Liver (tissue), 9 donors: ENCODE data around the gene ANO10. TPM values are rescaled to one million over a fixed set of nuclear protein-coding genes. Genes with fewer than 3 reads are reported as not detected.

Experiments
- DNase-seq: peaks from one replicate; pipeline ENCODE4 v3.0.0-alpha.2; 2017; ENCODE audit warnings: low spot score
- H3K27ac ChIP-seq, 2 donors: one replicate each; pipeline ENCODE4 v1.7.0; 2013; ENCODE audit warnings: inconsistent platforms in 2 of 2, low read length in 2 of 2, control low read depth in 1 of 2, low read depth in 1 of 2, mild to moderate bottlenecking in 1 of 2
- H3K27me3 ChIP-seq, 4 donors: one replicate each; pipeline versions ENCODE4 v1.6.1 to v1.7.0; 2013; ENCODE audit warnings: low read length in 3 of 4, inconsistent platforms in 1 of 4, mild to moderate bottlenecking in 1 of 4, moderate library complexity in 1 of 4; ENCODE audit not compliant: control insufficient read depth in 4 of 4, insufficient read depth in 4 of 4
- H3K36me3 ChIP-seq, 4 donors: one replicate each; pipeline versions ENCODE4 v1.6.1 to v1.7.0; 2013; ENCODE audit warnings: low read length in 3 of 4, mild to moderate bottlenecking in 3 of 4, low read depth in 1 of 4, moderate library complexity in 1 of 4; ENCODE audit not compliant: control insufficient read depth in 4 of 4, insufficient read depth in 3 of 4
- H3K4me1 ChIP-seq, 4 donors: one replicate each; pipeline versions ENCODE4 v1.6.1 to v1.7.0; 2013; ENCODE audit warnings: low read length in 3 of 4, mild to moderate bottlenecking in 3 of 4, moderate library complexity in 1 of 4; ENCODE audit not compliant: control insufficient read depth in 4 of 4, insufficient read depth in 4 of 4
- H3K4me3 ChIP-seq, 3 donors: one replicate each; pipeline versions ENCODE4 v1.6.1 to v1.7.0; 2013; ENCODE audit warnings: low read length in 3 of 3, control low read depth in 1 of 3, low read depth in 1 of 3, mild to moderate bottlenecking in 1 of 3
- H3K9ac ChIP-seq, 2 donors: one replicate each; pipeline ENCODE4 v1.7.0; 2013; ENCODE audit warnings: low read length in 2 of 2, mild to moderate bottlenecking in 2 of 2, moderate library complexity in 2 of 2, control low read depth in 1 of 2, low read depth in 1 of 2
- H3K9me3 ChIP-seq, 4 donors: one replicate each; pipeline versions ENCODE4 v1.6.1 to v1.7.0; 2013; ENCODE audit warnings: low read length in 3 of 4; ENCODE audit not compliant: control insufficient read depth in 4 of 4
- ATF3 ChIP-seq: IDR thresholded peaks from 2 replicates; pipeline ENCODE4 v1.6.1; 2016; ENCODE audit warnings: antibody characterized with exemption
- FOXA1 ChIP-seq: IDR thresholded peaks from 2 replicates; pipeline ENCODE4 v1.6.1; 2016; ENCODE audit warnings: antibody characterized with exemption
- FOXA2 ChIP-seq: IDR thresholded peaks from 2 replicates; pipeline ENCODE4 v1.6.1; 2016; ENCODE audit warnings: antibody characterized with exemption
- GABPA ChIP-seq, 2 donors: IDR thresholded peaks in 1 of 2; conservative IDR thresholded peaks in 1 of 2; 2 replicates each; pipeline ENCODE4 v1.6.1; 2016; ENCODE audit warnings: antibody characterized with exemption in 2 of 2, mild to moderate bottlenecking in 1 of 2, moderate library complexity in 1 of 2
- HNF4A ChIP-seq, 2 donors: conservative IDR thresholded peaks; 2 replicates each; pipeline ENCODE4 v1.6.1; 2016; ENCODE audit warnings: antibody characterized with exemption in 2 of 2, mild to moderate bottlenecking in 2 of 2
- HNF4G ChIP-seq: IDR thresholded peaks from 2 replicates; pipeline ENCODE4 v1.6.1; 2016; ENCODE audit warnings: antibody characterized with exemption
- JUND ChIP-seq, 2 donors: IDR thresholded peaks; 2 replicates each; pipeline ENCODE4 v1.6.1; 2016; ENCODE audit warnings: antibody characterized with exemption in 2 of 2
- NR2F2 ChIP-seq: IDR thresholded peaks from 2 replicates; pipeline ENCODE4 v1.6.1; 2016; ENCODE audit warnings: antibody characterized with exemption
- RAD21 ChIP-seq, 2 donors: IDR thresholded peaks; 2 replicates each; pipeline ENCODE4 v1.6.1; 2016; ENCODE audit warnings: antibody characterized with exemption in 2 of 2, mild to moderate bottlenecking in 2 of 2
- REST ChIP-seq: IDR thresholded peaks from 2 replicates; pipeline ENCODE4 v1.6.1; 2016; ENCODE audit warnings: antibody characterized with exemption, mild to moderate bottlenecking
- RXRA ChIP-seq, 2 donors: IDR thresholded peaks; 2 replicates each; pipeline ENCODE4 v1.6.1; 2017 to 2018; ENCODE audit warnings: antibody characterized with exemption in 2 of 2, mild to moderate bottlenecking in 1 of 2
- SP1 ChIP-seq: IDR thresholded peaks from 2 replicates; pipeline ENCODE4 v1.6.1; 2018; ENCODE audit warnings: antibody characterized with exemption, mild to moderate bottlenecking
- TAF1 ChIP-seq: conservative IDR thresholded peaks from 2 replicates; pipeline ENCODE4 v1.6.1; 2016; ENCODE audit warnings: antibody characterized with exemption, mild to moderate bottlenecking
- YY1 ChIP-seq: IDR thresholded peaks from 2 replicates; pipeline ENCODE4 v1.6.1; 2016; ENCODE audit warnings: antibody characterized with exemption, mild to moderate bottlenecking
- ZBTB33 ChIP-seq: IDR thresholded peaks from 2 replicates; pipeline ENCODE4 v1.6.1; 2016; ENCODE audit warnings: antibody characterized with exemption
- WGBS: extraction: QIAGEN DNeasy Blood & Tissue Kit; methylation state at CpG from one replicate; pipeline ENCODE4 v1.1.7; 2013; 5-methylcytosine and 5-hydroxymethylcytosine counted together
- polyA plus RNA-seq, 2 donors: library from polyadenylated mRNA; stranded (reverse) in 1 of 2; unstranded in 1 of 2; fragments of 200-250 nt in 1 of 2; fragments of >200 nt in 1 of 2; fragmentation: Nextera tagmentation in 1 of 2; extraction: Ambion mirVana in 1 of 2; gene quantifications; one replicate each; pipeline versions ENCODE4 v1.2.1 to v1.2.3, GENCODE V29; 2013 to 2015
- total RNA-seq, 2 donors: library from RNA; depleted of rRNA; stranded (reverse); fragments of >200 nt; gene quantifications; one replicate each; pipeline ENCODE4 v1.2.3, GENCODE V29; 2014
- TF ChIP-seq, protein P1 (sequence below): IDR thresholded peaks from 2 replicates; pipeline ENCODE4 v1.6.1; 2016; ENCODE audit warnings: antibody characterized with exemption
- donor health status: healthy.
- donor health status: healthy.
- donor health status: healthy.
- donor health status: healthy.
- donor health status: healthy.

The ANO10 gene
- total and polyA plus RNA-seq, 4 donors = 5.6 to 8.7 (median 6.8) TPM

GRCh38 chr3:43373560-43373928 is 248.3 kb downstream of the ANO10 start:
- 95% methylated on average over 3 of the region's 3 CpGs for WGBS
- Histone ChIP-seq H3K27ac (no peak overlapping the region), H3K9ac (no peak overlapping the region), H3K4me1 (peaks cover 2 to 15% (median 12%) of the 10 kb centered on the region in 4 donors), H3K27me3 (no peaks in the 10 kb centered on the region), H3K4me3 (no peak overlapping the region), H3K9me3 (no peaks in the 10 kb centered on the region), H3K36me3 (no peaks in the 10 kb centered on the region)
- TF ChIP-seq HNF4A (conservative IDR thresholded peaks at IDR 0.05) = no peak
- no peak for TF ChIP-seq RXRA (IDR thresholded peaks at IDR 0.05)
- no peak for TF ChIP-seq JUND (IDR thresholded peaks at IDR 0.05)
- no peak for TF ChIP-seq YY1
- TF ChIP-seq HNF4G = no peak
- no peak for TF ChIP-seq GABPA (IDR thresholded peaks at IDR 0.05 in 1 of 2, conservative IDR thresholded peaks at IDR 0.05 in 1 of 2)
- TF ChIP-seq, protein P1, sequence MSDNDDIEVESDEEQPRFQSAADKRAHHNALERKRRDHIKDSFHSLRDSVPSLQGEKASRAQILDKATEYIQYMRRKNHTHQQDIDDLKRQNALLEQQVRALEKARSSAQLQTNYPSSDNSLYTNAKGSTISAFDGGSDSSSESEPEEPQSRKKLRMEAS = no peak
- no peak for TF ChIP-seq RAD21 (IDR thresholded peaks at IDR 0.05)
- DNase-seq = no peak

GRCh38 chr3:43372809-43373559 is 248.8 kb downstream of the ANO10 start:
- Histone ChIP-seq H3K9me3 (no peaks in the 10 kb centered on the region), H3K27me3 (no peaks in the 10 kb centered on the region), H3K4me1 (peaks cover 2 to 12% (median 7%) of the 10 kb centered on the region in 4 donors), H3K4me3 (no peak overlapping the region), H3K36me3 (no peaks in the 10 kb centered on the region), H3K9ac (no peak overlapping the region), H3K27ac (no peak overlapping the region)
- WGBS = 94% methylated on average over 11 of the region's 11 CpGs
- DNase-seq = no peak
- TF ChIP-seq ATF3 (no peak), FOXA1 (no peak), RXRA (IDR thresholded peaks at IDR 0.05) (no peak), YY1 (no peak), JUND (IDR thresholded peaks at IDR 0.05) (no peak), FOXA2 (no peak), TAF1 (no peak), RAD21 (IDR thresholded peaks at IDR 0.05) (no peak), ZBTB33 (no peak), HNF4A (conservative IDR thresholded peaks at IDR 0.05) (no peak), NR2F2 (no peak), SP1 (no peak), REST (no peak), HNF4G (no peak)
- TF ChIP-seq, protein P1 = no peak
